ENCODE data around the gene MYO16.

The MYO16 gene

DNA sequence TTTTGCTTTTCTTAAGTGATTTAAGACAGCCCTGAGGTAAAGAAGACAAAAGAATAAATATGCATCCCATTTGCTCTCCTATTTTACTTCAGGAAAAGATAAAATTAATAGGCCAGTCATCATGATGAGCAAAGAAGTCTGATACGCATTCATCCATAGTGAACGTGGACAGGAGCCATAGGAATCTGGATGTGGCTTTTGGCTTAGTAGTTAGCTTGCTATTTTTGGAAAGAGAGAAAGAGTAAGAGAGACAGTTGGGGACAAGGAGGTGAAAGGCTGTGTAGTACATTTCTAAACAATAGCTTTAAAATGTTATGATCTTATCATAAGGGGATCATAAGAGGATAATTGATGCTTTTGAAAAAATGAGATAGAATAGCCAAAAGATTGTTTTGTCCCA is 611.7 kb downstream of the MYO16 start:
- H3K27me3 Mint-ChIP-seq (ENCODE audit: low read depth, poor library complexity) = peaks cover 5% of the 10 kb centered on the region

GRCh38 chr13:109243311-109243951 is 614.0 kb downstream of the MYO16 start:
- Mint-ChIP-seq H3K4me3 (no peak overlapping the region), H3K9me3 (peaks cover 13% of the 10 kb centered on the region), H3K27ac (no peak overlapping the region), H3K36me3 (ENCODE audit: low read depth) (no peaks in the 10 kb centered on the region), H3K27me3 (ENCODE audit: low read depth, poor library complexity) (peaks cover 3% of the 10 kb centered on the region), H3K4me1 (no peaks in the 10 kb centered on the region)
- TF ChIP-seq CTCF (IDR thresholded peaks at IDR 0.05) = no peak
- DNase-seq = no peak

More for the DNA sequence above, 611.7 kb downstream of the MYO16 start:
- no peaks in the 10 kb centered on the region for H3K4me1 Mint-ChIP-seq
- TF ChIP-seq CTCF (IDR thresholded peaks at IDR 0.05) = no peak
- no peak overlapping the region for H3K4me3 Mint-ChIP-seq
- no peaks in the 10 kb centered on the region for H3K36me3 Mint-ChIP-seq (ENCODE audit: low read depth)
- DNase-seq = no peak
- H3K27ac Mint-ChIP-seq = no peak overlapping the region
- H3K9me3 Mint-ChIP-seq = peaks cover under 1% of the 10 kb centered on the region

GRCh38 chr13:109244566-109244965 is 615.2 kb downstream of the MYO16 start:
- no peaks in the 10 kb centered on the region for H3K4me1 Mint-ChIP-seq
- H3K27ac Mint-ChIP-seq = no peak overlapping the region
- no peaks in the 10 kb centered on the region for H3K36me3 Mint-ChIP-seq (ENCODE audit: low read depth)
- H3K4me3 Mint-ChIP-seq = no peak overlapping the region
- peaks cover 3% of the 10 kb centered on the region for H3K27me3 Mint-ChIP-seq (ENCODE audit: low read depth, poor library complexity)
- no peak for DNase-seq
- peaks cover 21% of the 10 kb centered on the region for H3K9me3 Mint-ChIP-seq
- no peak for TF ChIP-seq CTCF (IDR thresholded peaks at IDR 0.05)

- peaks cover 21% of the 10 kb centered on the region for H3K9me3 Mint-ChIP-seq
- H3K4me1 Mint-ChIP-seq = no peaks in the 10 kb centered on the region
- no peak for TF ChIP-seq CTCF (IDR thresholded peaks at IDR 0.05)
- no peak overlapping the region for H3K4me3 Mint-ChIP-seq
- no peaks in the 10 kb centered on the region for H3K36me3 Mint-ChIP-seq (ENCODE audit: low read depth)
- H3K27ac Mint-ChIP-seq = no peak overlapping the region
- DNase-seq = no peak
- H3K27me3 Mint-ChIP-seq (ENCODE audit: low read depth, poor library complexity) = peaks cover 3% of the 10 kb centered on the region
Observed at GRCh38 chr13:109246001-109246400, 616.6 kb downstream of the MYO16 start.

- peaks cover 21% of the 10 kb centered on the region for H3K9me3 Mint-ChIP-seq
- H3K27ac Mint-ChIP-seq = no peak overlapping the region
- H3K4me1 Mint-ChIP-seq = no peaks in the 10 kb centered on the region
- H3K4me3 Mint-ChIP-seq = no peak overlapping the region
- H3K27me3 Mint-ChIP-seq (ENCODE audit: low read depth, poor library complexity) = no peaks in the 10 kb centered on the region
- H3K36me3 Mint-ChIP-seq (ENCODE audit: low read depth) = no peaks in the 10 kb centered on the region
- no peak for DNase-seq
- no peak for TF ChIP-seq CTCF (IDR thresholded peaks at IDR 0.05)
Observed at GRCh38 chr13:109249780-109250528, 620.5 kb downstream of the MYO16 start.

DNA sequence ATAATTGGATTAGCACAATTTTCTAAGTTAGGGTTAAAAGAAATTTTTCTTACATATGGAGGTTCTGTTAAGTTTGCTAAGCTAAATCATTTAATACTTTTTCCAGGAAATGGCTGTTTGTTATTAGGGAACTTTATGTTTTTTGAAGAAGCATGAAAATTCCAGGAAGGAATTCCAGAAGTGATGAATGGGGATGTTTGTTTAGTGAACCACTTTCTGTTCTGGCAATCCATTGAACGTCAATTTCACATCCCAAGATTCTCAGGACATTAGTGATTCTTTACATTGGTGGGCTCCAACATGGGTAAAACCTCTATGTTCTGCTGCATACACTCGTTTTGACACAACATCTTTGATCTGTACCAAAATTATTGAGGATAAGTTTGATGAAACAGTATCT is 622.5 kb downstream of the MYO16 start:
- TF ChIP-seq CTCF (IDR thresholded peaks at IDR 0.05) = no peak
- H3K4me1 Mint-ChIP-seq = no peaks in the 10 kb centered on the region
- H3K9me3 Mint-ChIP-seq = peaks cover 16% of the 10 kb centered on the region
- H3K36me3 Mint-ChIP-seq (ENCODE audit: low read depth) = no peaks in the 10 kb centered on the region
- H3K4me3 Mint-ChIP-seq = no peak overlapping the region
- no peak for DNase-seq
- no peaks in the 10 kb centered on the region for H3K27me3 Mint-ChIP-seq (ENCODE audit: low read depth, poor library complexity)
- H3K27ac Mint-ChIP-seq = no peak overlapping the region

Measured in nephron progenitor cell (in vitro differentiated cells).